ENCODE measurements around the gene FH.

The FH gene

GRCh38 chr1:241519308-241520079 lies at the start of gene FH:
Gene FH (minus strand): TSS chr1:241519755. CDS start chr1:241519722, 33 bp downstream.
- DNase-seq = peak; percentile 54 to 99 (median 95)

- no peak for DNase-seq
These were observed 41.3 kb upstream of the FH start for GRCh38 chr1:241560849-241561187.

- DNase-seq = no peak
These were observed 40.7 kb upstream of the FH start for GRCh38 chr1:241560146-241560848.

- DNase-seq = no peak
These were observed 38.1 kb upstream of the FH start for GRCh38 chr1:241557551-241558193.

GRCh38 chr1:241557031-241557430 lies 37.5 kb upstream of the FH start:
- DNase-seq = no peak

GRCh38 chr1:241555526-241555925 lies 36.0 kb upstream of the FH start:
- DNase-seq = no peak

GRCh38 chr1:241553886-241554592 lies 34.5 kb upstream of the FH start:
- no peak for DNase-seq

- peak in 4 of 56 donors; percentile 0 to 13 (median 4) for DNase-seq
These were observed 32.4 kb upstream of the FH start for GRCh38 chr1:241551759-241552638.

- no peak for DNase-seq
These were observed 30.8 kb upstream of the FH start for GRCh38 chr1:241550318-241550717.

- DNase-seq = no peak
These were observed 28.5 kb upstream of the FH start for GRCh38 chr1:241548008-241548407.

- DNase-seq = no peak
These were observed 22.8 kb upstream of the FH start for GRCh38 chr1:241542199-241542907.

- DNase-seq = no peak
These were observed 17.4 kb upstream of the FH start for GRCh38 chr1:241536969-241537368.

GRCh38 chr1:241536304-241536703 lies 16.7 kb upstream of the FH start:
- DNase-seq = no peak

- DNase-seq = no peak
These were observed 14.0 kb upstream of the FH start for GRCh38 chr1:241533326-241534115.

- no peak for DNase-seq
These were observed 13.3 kb upstream of the FH start for GRCh38 chr1:241532864-241533263.

- DNase-seq = no peak
These were observed 12.6 kb upstream of the FH start, which contains the start of gene KMO for GRCh38 chr1:241532162-241532531. Gene KMO (plus strand): TSS chr1:241532378. CDS start chr1:241532445, 67 bp downstream.

- DNase-seq = peak in 1 of 56 donors; percentile 13
These were observed 11.9 kb upstream of the FH start for GRCh38 chr1:241531195-241532161.

GRCh38 chr1:241527146-241527545 lies 7.6 kb upstream of the FH start:
- DNase-seq = no peak
